ENCODE data around the gene EMP3.

EMP3 gene

GRCh38 chr19:48321372-48321621 is 4.1 kb upstream of the EMP3 start:
- no peaks in the 10 kb centered on the region for H3K9me3 Mint-ChIP-seq
- peaks cover 52% of the 10 kb centered on the region for H3K4me1 Mint-ChIP-seq
- peak overlapping the region; percentile 89 to 97 (median 93) for H3K4me3 Mint-ChIP-seq
- H3K27ac Mint-ChIP-seq, result peak overlapping the region; percentile 98 to 100 (median 99)
- TF ChIP-seq CTCF (IDR thresholded peaks at IDR 0.05; ENCODE audit: unreplicated experiment in 3 of 3), result no peak
- peaks cover 6% of the 10 kb centered on the region for H3K36me3 Mint-ChIP-seq (ENCODE audit: low read depth)
- no peaks in the 10 kb centered on the region for H3K27me3 Mint-ChIP-seq (ENCODE audit: low read depth)

GRCh38 chr19:48321622-48322591 is 3.4 kb upstream of the EMP3 start:
- Mint-ChIP-seq H3K36me3 (ENCODE audit: low read depth) (peaks cover 6% of the 10 kb centered on the region), H3K27me3 (ENCODE audit: low read depth) (no peaks in the 10 kb centered on the region), H3K27ac (peak overlapping the region; percentile 98 to 100 (median 99)), H3K4me3 (peak overlapping the region; percentile 89 to 97 (median 93)), H3K9me3 (no peaks in the 10 kb centered on the region), H3K4me1 (peaks cover 52% of the 10 kb centered on the region)
- TF ChIP-seq CTCF (IDR thresholded peaks at IDR 0.05; ENCODE audit: unreplicated experiment in 3 of 3), result no peak

GRCh38 chr19:48329167-48329891 is 4.0 kb downstream of the EMP3 start:
- Mint-ChIP-seq H3K4me1 (peaks cover 56% of the 10 kb centered on the region), H3K36me3 (ENCODE audit: low read depth) (peaks cover 27% of the 10 kb centered on the region)

GRCh38 chr19:48330012-48330681 is 4.8 kb downstream of the EMP3 start:
- TF ChIP-seq CTCF (IDR thresholded peaks at IDR 0.05; ENCODE audit: unreplicated experiment in 3 of 3), result no peak
- Mint-ChIP-seq H3K9me3 (no peaks in the 10 kb centered on the region), H3K4me3 (peak overlapping the region; percentile 82 to 88 (median 84))

More at GRCh38 chr19:48329167-48329891, 4.0 kb downstream of the EMP3 start:
- no peaks in the 10 kb centered on the region for H3K27me3 Mint-ChIP-seq (ENCODE audit: low read depth)
- TF ChIP-seq CTCF (IDR thresholded peaks at IDR 0.05; ENCODE audit: unreplicated experiment in 3 of 3), result no peak
- peak overlapping the region; percentile 82 to 88 (median 84) for H3K4me3 Mint-ChIP-seq
- peak overlapping the region; percentile 89 to 93 (median 91) for H3K27ac Mint-ChIP-seq
- no peaks in the 10 kb centered on the region for H3K9me3 Mint-ChIP-seq

GRCh38 chr19:48332351-48332661 is 7.0 kb downstream of the EMP3 start:
- Mint-ChIP-seq H3K4me1 (peaks cover 44% of the 10 kb centered on the region), H3K4me3 (peak overlapping the region; percentile 86 to 89 (median 88)), H3K9me3 (no peaks in the 10 kb centered on the region), H3K27ac (peak overlapping the region; percentile 90 to 97 (median 95)), H3K27me3 (ENCODE audit: low read depth) (no peaks in the 10 kb centered on the region), H3K36me3 (ENCODE audit: low read depth) (peaks cover 20% of the 10 kb centered on the region)
- TF ChIP-seq CTCF (IDR thresholded peaks at IDR 0.05; ENCODE audit: unreplicated experiment in 3 of 3), result no peak

More at GRCh38 chr19:48330012-48330681, 4.8 kb downstream of the EMP3 start:
- Mint-ChIP-seq H3K27ac (peak overlapping the region; percentile 89 to 93 (median 91)), H3K27me3 (ENCODE audit: low read depth) (no peaks in the 10 kb centered on the region), H3K36me3 (ENCODE audit: low read depth) (peaks cover 25% of the 10 kb centered on the region), H3K4me1 (peaks cover 50% of the 10 kb centered on the region)
